GM12878 (cell line): ENCODE measurements around the gene INO80.
A peak's percentile ranks its signal among the peaks of the same experiment; 100 is the strongest.

Source experiments
- CTCF ChIP-seq, 3 experiments: IDR thresholded peaks in 2 of 3; conservative IDR thresholded peaks in 1 of 3; 2 replicates each; pipeline ENCODE4 v1.5.1; 2011; ENCODE audit warnings: low read depth in 3 of 3, low read length in 3 of 3, mild to moderate bottlenecking in 3 of 3, control low read depth in 2 of 3, moderate library complexity in 2 of 3, inconsistent platforms in 1 of 3, mixed read lengths in 1 of 3; ENCODE audit not compliant: control insufficient read depth in 2 of 3, insufficient read depth in 1 of 3; ENCODE audit errors: extremely low read depth in 1 of 3
- POLR2AphosphoS5 ChIP-seq: IDR thresholded peaks from 2 replicates; pipeline ENCODE4 v1.6.1; 2011; ENCODE audit warnings: mild to moderate bottlenecking, low read length, inconsistent platforms
- SREBF2 ChIP-seq: IDR thresholded peaks from 2 replicates; pipeline ENCODE4 v1.6.1; 2012; ENCODE audit warnings: mild to moderate bottlenecking, low read length
- USF1 ChIP-seq: IDR thresholded peaks from 2 replicates; pipeline ENCODE4 v1.6.1; 2011; ENCODE audit warnings: borderline replicate concordance, low read depth, mild to moderate bottlenecking, moderate library complexity, mixed read lengths, low read length; ENCODE audit not compliant: insufficient read depth; ENCODE audit errors: extremely low read length

- no peak for TF ChIP-seq SREBF2
- TF ChIP-seq POLR2AphosphoS5: no peak
- peak; percentile 73 to 90 (median 76); a peak in 5 of 6 replicates for TF ChIP-seq CTCF (IDR thresholded peaks at IDR 0.05 in 2 of 3, conservative IDR thresholded peaks at IDR 0.05 in 1 of 3; ENCODE audit: control insufficient read depth in 2 of 3, extremely low read depth in 1 of 3, insufficient read depth in 1 of 3, low read depth in 3 of 3, low read length in 3 of 3)
- TF ChIP-seq USF1: no peak
Measured at GRCh38 chr15:41022487-41023090, 93.5 kb downstream of the INO80 start.
